NT2/D1 (cell line): ENCODE measurements around the gene ATXN10.

ENCODE experiments used
- SUZ12 ChIP-seq: IDR thresholded peaks from 2 replicates; pipeline ENCODE4 v1.6.1; 2011; ENCODE audit not compliant: insufficient read length, insufficient read depth; ENCODE audit errors: extremely low read depth
- ZNF274 ChIP-seq: IDR thresholded peaks from 2 replicates; pipeline ENCODE4 v1.6.1; 2011; ENCODE audit warnings: mild to moderate bottlenecking, low read depth, low read length

DNA sequence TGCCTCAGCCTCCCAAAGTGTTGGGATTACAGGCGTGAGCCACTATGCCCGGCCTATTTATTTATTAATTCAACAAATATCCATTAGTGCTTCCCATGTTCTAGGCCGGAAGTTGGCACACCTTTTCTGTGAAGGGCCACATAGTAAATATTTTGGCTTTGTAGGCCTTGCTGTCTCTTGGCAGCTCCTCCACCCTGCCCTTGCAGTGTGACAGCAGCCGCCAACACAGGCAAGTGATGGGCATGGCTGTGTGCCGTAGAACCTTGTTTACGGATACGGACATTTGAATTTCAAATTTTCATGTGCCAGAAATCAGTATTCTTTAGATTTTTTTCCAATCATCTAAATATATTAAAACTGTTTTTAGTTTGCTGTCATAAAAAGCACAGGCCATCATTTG, 165.9 kb downstream of the ATXN10 start:
- TF ChIP-seq ZNF274 (no peak), SUZ12 (no peak)
